IMR-90 (cell line): ENCODE data around the gene RPL27A. TPM values are rescaled to one million over a fixed set of nuclear protein-coding genes. Genes with fewer than 3 reads are reported as not detected.

Experiments
- ATAC-seq: fragments of 200-7000 bp; cut with Tn5 transposase; 2 replicates; pipeline ENCODE4 v1.9.1; 2020; ENCODE audit warnings: low read depth, mild to moderate bottlenecking, moderate library complexity
- BruUV-seq: library from RNA; stranded (reverse); fragments of 400-500 nt; replicated peaks from 2 replicates; lab custom pipeline; 2021; lab: Mats Ljungman, UMichigan
- CTCF ChIA-PET: fragments of 300-600 bp; formaldehyde crosslinking; extraction: SDS; loops from one replicate; lab custom pipeline; 2021; ENCODE audit warnings: antibody characterized with exemption; lab: Yijun Ruan, JAX
- POLR2A ChIA-PET: fragments of 300-600 bp; sonication (Branson Sonifier 250); formaldehyde crosslinking; loops from one replicate; lab custom pipeline; 2022; ENCODE audit warnings: antibody characterized with exemption; ENCODE audit not compliant: unreplicated experiment; lab: Charles Lee
- DNase-seq: peaks from one replicate; pipeline ENCODE4 v3.0.0; 2013
- H2AFZ ChIP-seq: replicated peaks from 2 replicates; pipeline ENCODE3; 2013; ENCODE audit warnings: low read length, mild to moderate bottlenecking; ENCODE audit not compliant: poor library complexity
- H2AK5ac ChIP-seq: 2 replicates; pipeline ENCODE4 v1.6.1; 2013; ENCODE audit warnings: low read depth, low read length, inconsistent platforms
- H2AK9ac ChIP-seq: replicated peaks from 2 replicates; pipeline ENCODE3; 2013; ENCODE audit warnings: mild to moderate bottlenecking, low read depth, low read length, moderate library complexity; ENCODE audit not compliant: poor library complexity
- H2BK120ac ChIP-seq: 2 replicates; pipeline ENCODE4 v1.6.1; 2013; ENCODE audit warnings: low read depth, low read length, inconsistent platforms
- H2BK15ac ChIP-seq: 3 replicates; pipeline ENCODE4 v1.6.1; 2013; ENCODE audit warnings: low read depth, low read length, inconsistent platforms
- H2BK20ac ChIP-seq: 2 replicates; pipeline ENCODE4 v1.6.1; 2013; ENCODE audit warnings: low read depth, mild to moderate bottlenecking, inconsistent platforms, low read length, moderate library complexity
- H2BK5ac ChIP-seq: 2 replicates; pipeline ENCODE4 v1.6.1; 2013; ENCODE audit warnings: mild to moderate bottlenecking, low read depth, low read length, inconsistent platforms; ENCODE audit not compliant: poor library complexity, severe bottlenecking
- H3K14ac ChIP-seq: replicated peaks from 2 replicates; pipeline ENCODE4 v1.6.1; 2013; ENCODE audit warnings: low read depth, low read length, inconsistent platforms
- H3K18ac ChIP-seq: 2 replicates; pipeline ENCODE4 v1.6.1; 2013; ENCODE audit warnings: low read depth, low read length, control low read depth
- H3K23ac ChIP-seq: 2 replicates; pipeline ENCODE4 v1.6.1; 2013; ENCODE audit warnings: low read depth, low read length, inconsistent platforms
- H3K27ac ChIP-seq: 2 replicates; pipeline ENCODE4 v1.5.1; 2013; ENCODE audit warnings: mild to moderate bottlenecking, control low read depth, low read length; ENCODE audit not compliant: insufficient read depth
- H3K27me3 ChIP-seq: 2 replicates; pipeline ENCODE4 v1.6.1; 2013; ENCODE audit warnings: low read length; ENCODE audit not compliant: control insufficient read depth, insufficient read depth
- H3K36me3 ChIP-seq: 2 replicates; pipeline ENCODE4 v1.6.1; 2013; ENCODE audit warnings: low read length, mixed read lengths; ENCODE audit not compliant: control insufficient read depth, insufficient read depth
- H3K4ac ChIP-seq: 2 replicates; pipeline ENCODE4 v1.6.1; 2013; ENCODE audit warnings: low read depth, low read length, inconsistent platforms
- H3K4me1 ChIP-seq: 2 replicates; pipeline ENCODE4 v1.6.1; 2013; ENCODE audit warnings: low read length, mixed read lengths; ENCODE audit not compliant: control insufficient read depth, insufficient read depth
- H3K4me2 ChIP-seq: 2 replicates; pipeline ENCODE4 v1.6.1; 2013; ENCODE audit warnings: low read depth, mild to moderate bottlenecking, control low read depth, low read length, moderate library complexity
- H3K4me3 ChIP-seq: 2 replicates; pipeline ENCODE4 v1.5.1; 2013; ENCODE audit warnings: low read depth, mild to moderate bottlenecking, control low read depth, low read length, moderate library complexity; ENCODE audit not compliant: insufficient read depth
- H3K56ac ChIP-seq: 2 replicates; pipeline ENCODE4 v1.6.1; 2013; ENCODE audit warnings: low read length, inconsistent platforms; ENCODE audit not compliant: insufficient read depth; ENCODE audit errors: extremely low read depth
- H3K79me1 ChIP-seq, 2 experiments: 2 replicates each; pipeline ENCODE4 v1.6.1; 2013; ENCODE audit warnings: low read length in 2 of 2, inconsistent platforms in 1 of 2, low read depth in 1 of 2
- H3K9ac ChIP-seq: 2 replicates; pipeline ENCODE4 v1.6.1; 2013; ENCODE audit warnings: low read depth, low read length, control low read depth
- H3K9me1 ChIP-seq: 2 replicates; pipeline ENCODE4 v1.6.1; 2013; ENCODE audit warnings: low read length, inconsistent platforms; ENCODE audit not compliant: insufficient read depth
- H3K9me3 ChIP-seq: 2 replicates; pipeline ENCODE4 v1.6.1; 2013; ENCODE audit warnings: low read length; ENCODE audit not compliant: control insufficient read depth, insufficient read depth
- H4K20me1 ChIP-seq: 2 replicates; pipeline ENCODE4 v1.6.1; 2013; ENCODE audit warnings: low read length, inconsistent platforms; ENCODE audit not compliant: insufficient read depth
- H4K5ac ChIP-seq: 2 replicates; pipeline ENCODE4 v1.6.1; 2013; ENCODE audit warnings: mild to moderate bottlenecking, low read depth, low read length, control low read depth
- H4K8ac ChIP-seq, 2 experiments: 2 replicates each; pipeline ENCODE4 v1.6.1; 2013; ENCODE audit warnings: low read depth in 2 of 2, low read length in 2 of 2, control low read depth in 1 of 2, inconsistent platforms in 1 of 2
- H4K91ac ChIP-seq: 2 replicates; pipeline ENCODE4 v1.6.1; 2013; ENCODE audit warnings: low read depth, low read length, inconsistent platforms; ENCODE audit not compliant: insufficient read depth
- CEBPB ChIP-seq: IDR thresholded peaks from 2 replicates; pipeline ENCODE4 v1.6.1; 2012; ENCODE audit warnings: low read depth, low read length, improper control_type of control experiment
- CHD1 ChIP-seq: IDR thresholded peaks from 2 replicates; pipeline ENCODE4 v1.6.1; 2012; ENCODE audit warnings: low read depth, low read length, improper control_type of control experiment
- MAFK ChIP-seq: IDR thresholded peaks from 2 replicates; pipeline ENCODE4 v1.6.1; 2012; ENCODE audit warnings: low read depth, low read length, improper control_type of control experiment
- MAZ ChIP-seq: IDR thresholded peaks from 2 replicates; pipeline ENCODE4 v1.6.1; 2012; ENCODE audit warnings: low read depth, mild to moderate bottlenecking, low read length, improper control_type of control experiment, moderate library complexity, borderline replicate concordance
- MXI1 ChIP-seq: IDR thresholded peaks from 2 replicates; pipeline ENCODE4 v1.6.1; 2012; ENCODE audit warnings: low read depth, mild to moderate bottlenecking, low read length, moderate library complexity, borderline replicate concordance
- NFE2L2 ChIP-seq: fragments of 150-350 bp; IDR thresholded peaks from 2 replicates; pipeline ENCODE4 v1.6.1; 2016; ENCODE audit warnings: low read depth, mild to moderate bottlenecking, low read length
- RAD21 ChIP-seq: IDR thresholded peaks from 2 replicates; pipeline ENCODE4 v1.6.1; 2012; ENCODE audit warnings: low read length, improper control_type of control experiment
- RFX5 ChIP-seq: IDR thresholded peaks from 2 replicates; pipeline ENCODE4 v1.8.0; 2012; ENCODE audit warnings: low read depth, mild to moderate bottlenecking, low read length, moderate library complexity
- SMC3 ChIP-seq: fragments of 150-350 bp; IDR thresholded peaks from 2 replicates; pipeline ENCODE4 v1.6.1; 2016; ENCODE audit warnings: low read depth, mild to moderate bottlenecking, antibody characterized with exemption, low read length, moderate library complexity
- USF2 ChIP-seq: fragments of 150-350 bp; IDR thresholded peaks from 2 replicates; pipeline ENCODE4 v1.6.1; 2017; ENCODE audit warnings: mild to moderate bottlenecking, antibody characterized with exemption, low read length, low read depth
- WGBS, 2 experiments: methylation state at CpG; one replicate each; pipeline versions ENCODE4 v1.1.5 to v1.1.7; 2013; ENCODE audit warnings: missing lambda C conversion rate in 2 of 2; ENCODE audit not compliant: insufficient read length in 1 of 2; ENCODE audit errors: extremely low coverage in 2 of 2; 5-methylcytosine and 5-hydroxymethylcytosine counted together
- dilution Hi-C: fragments of 300-500 bp; cut with HindIII; formaldehyde crosslinking; loops from one replicate; pipeline ENCODE4 v1.14.3; 2018; ENCODE audit warnings: low sequenced_read_pairs; ENCODE audit not compliant: unreplicated experiment
- in situ Hi-C: fragments of 300-500 bp; cut with MboI; formaldehyde crosslinking; loops from 3 replicates; pipeline ENCODE4 v1.14.3; 2019; ENCODE audit warnings: low sequenced_read_pairs, inconsistent platforms, mixed read lengths
- intact Hi-C: fragments of 100-400 bp; cut with micrococcal nuclease; formaldehyde crosslinking; loops from 2 replicates; pipeline ENCODE4 v1.10.0; 2022
- polyA plus RNA-seq, 3 experiments: library from polyadenylated mRNA; depleted of rRNA; stranded (reverse); fragments of >200 nt; gene quantifications; 2 replicates each; pipeline ENCODE4 v1.2.3, GENCODE V29; 2012; ENCODE audit warnings: low replicate concordance in 1 of 3
- total RNA-seq: library from RNA; depleted of rRNA; stranded (reverse); fragments of >200 nt; gene quantifications from 2 replicates; pipeline ENCODE4 v1.2.3, GENCODE V29; 2012
- TF ChIP-seq, protein P1 (sequence below): conservative IDR thresholded peaks from 2 replicates; pipeline ENCODE4 v1.5.1; 2012; ENCODE audit warnings: mild to moderate bottlenecking, low read depth, low read length, improper control_type of control experiment
- TF ChIP-seq, protein P2 (sequence below): fragments of 150-350 bp; IDR thresholded peaks from 2 replicates; pipeline ENCODE4 v1.6.1; 2016; ENCODE audit warnings: low read depth, mild to moderate bottlenecking, low read length, moderate library complexity, borderline replicate concordance

RPL27A gene
- total and polyA plus RNA-seq, 2 of the 4 experiments (the other 2 are of a cell fraction) = 786 to 849 TPM

- no peak for TF ChIP-seq SMC3
Observed at GRCh38 chr11:8698917-8699441, 16.4 kb downstream of the RPL27A start (continued).

DNA sequence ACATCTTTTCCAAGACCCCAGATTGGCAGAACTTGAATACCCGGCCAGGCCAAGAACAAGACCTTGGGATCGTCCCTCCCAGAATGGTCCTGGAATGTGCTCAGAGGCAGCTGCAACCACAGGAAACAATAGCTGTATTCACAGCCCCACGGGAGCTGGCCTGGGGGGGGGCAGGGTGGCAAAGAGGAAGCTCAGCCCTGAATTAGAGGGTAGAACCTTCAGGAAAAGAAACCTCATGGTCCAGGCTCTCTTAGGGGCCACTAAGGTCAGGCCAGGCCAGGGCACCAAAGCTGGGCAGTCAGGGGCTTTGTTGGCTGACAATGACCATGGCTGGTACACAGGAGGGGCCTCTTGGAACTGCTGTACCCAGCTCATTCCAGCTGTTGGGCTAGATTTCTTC is 17.3 kb downstream of the RPL27A start:
- H3K4me2 ChIP-seq = no peak overlapping the region
- no peak overlapping the region for H3K4me3 ChIP-seq
- H3K4me1 ChIP-seq = peaks cover 10% of the 10 kb centered on the region
- peaks cover 20 to 73% of the 10 kb centered on the region in 2 experiments for H3K79me1 ChIP-seq
- H4K91ac ChIP-seq = peak overlapping the region; percentile 83
- no CpG with 5 or more reads among the region's 3 CpGs for WGBS, 2 experiments
- CTCF ChIA-PET = interaction anchor here (0.7 to 1.0 kb wide), 3 partner anchors 9 to 253 kb away, joined by 3 read pairs; no protein-coding TSS in a partner anchor
- DNase-seq = peak; percentile 55
- dilution Hi-C loops (no loop called here), in situ Hi-C loops (loop anchor here (25.0 kb wide), 1 partner anchor 437 kb away; no protein-coding TSS in a partner anchor), intact Hi-C loops (loop anchor here (10.0 kb wide), 1 partner anchor 435 kb away; no protein-coding TSS in a partner anchor)
- peak overlapping the region; percentile 78 for H3K4ac ChIP-seq
- H3K36me3 ChIP-seq = peaks cover 90% of the 10 kb centered on the region
- BruUV-seq = TSS peak; percentile 30
- POLR2A ChIA-PET = interaction anchor here (0.6 to 0.8 kb wide), 2 partner anchors 11 to 164 kb away, joined by 3 to 4 read pairs; no protein-coding TSS in a partner anchor
- H2AK9ac ChIP-seq = peak overlapping the region; percentile 93
- peak overlapping the region; percentile 73 for H2AFZ ChIP-seq
- peak overlapping the region; percentile 16; the same call in 1 of the 2 replicates for H3K56ac ChIP-seq
- H3K9ac ChIP-seq = peak overlapping the region; percentile 22; the same call in 1 of the 2 replicates
- peak overlapping the region; percentile 70 for H4K5ac ChIP-seq
- no peak overlapping the region for H3K18ac ChIP-seq
- peak overlapping the region; percentile 86 for H2BK5ac ChIP-seq
- no peaks in the 10 kb centered on the region for H3K9me3 ChIP-seq
- H4K20me1 ChIP-seq = no peaks in the 10 kb centered on the region
- H2BK15ac ChIP-seq = peak overlapping the region; percentile 80; the same call in 2 of the 3 replicates
- peak overlapping the region; percentile 87 to 91 for H4K8ac ChIP-seq
- peak overlapping the region; percentile 83 for H2AK5ac ChIP-seq
- H3K9me1 ChIP-seq = peaks cover 11% of the 10 kb centered on the region; the same call in 1 of the 2 replicates
- no peaks in the 10 kb centered on the region for H3K27me3 ChIP-seq
- H2BK120ac ChIP-seq = peak overlapping the region; percentile 83
- peak overlapping the region; percentile 53 for H3K23ac ChIP-seq
- peak; percentile 78 for ATAC-seq
- H3K14ac ChIP-seq = peak overlapping the region; percentile 92
- H3K27ac ChIP-seq = peak overlapping the region; percentile 44
- peak overlapping the region; percentile 88 for H2BK20ac ChIP-seq
- TF ChIP-seq RFX5 = no peak
- TF ChIP-seq MXI1 = no peak
- TF ChIP-seq, protein P1, sequence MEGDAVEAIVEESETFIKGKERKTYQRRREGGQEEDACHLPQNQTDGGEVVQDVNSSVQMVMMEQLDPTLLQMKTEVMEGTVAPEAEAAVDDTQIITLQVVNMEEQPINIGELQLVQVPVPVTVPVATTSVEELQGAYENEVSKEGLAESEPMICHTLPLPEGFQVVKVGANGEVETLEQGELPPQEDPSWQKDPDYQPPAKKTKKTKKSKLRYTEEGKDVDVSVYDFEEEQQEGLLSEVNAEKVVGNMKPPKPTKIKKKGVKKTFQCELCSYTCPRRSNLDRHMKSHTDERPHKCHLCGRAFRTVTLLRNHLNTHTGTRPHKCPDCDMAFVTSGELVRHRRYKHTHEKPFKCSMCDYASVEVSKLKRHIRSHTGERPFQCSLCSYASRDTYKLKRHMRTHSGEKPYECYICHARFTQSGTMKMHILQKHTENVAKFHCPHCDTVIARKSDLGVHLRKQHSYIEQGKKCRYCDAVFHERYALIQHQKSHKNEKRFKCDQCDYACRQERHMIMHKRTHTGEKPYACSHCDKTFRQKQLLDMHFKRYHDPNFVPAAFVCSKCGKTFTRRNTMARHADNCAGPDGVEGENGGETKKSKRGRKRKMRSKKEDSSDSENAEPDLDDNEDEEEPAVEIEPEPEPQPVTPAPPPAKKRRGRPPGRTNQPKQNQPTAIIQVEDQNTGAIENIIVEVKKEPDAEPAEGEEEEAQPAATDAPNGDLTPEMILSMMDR = no peak
- TF ChIP-seq SMC3 = no peak
- TF ChIP-seq CEBPB = no peak
- TF ChIP-seq MAFK = no peak
- TF ChIP-seq USF2 = no peak
- no peak for TF ChIP-seq MAZ
- no peak for TF ChIP-seq RAD21
- TF ChIP-seq NFE2L2 = no peak
- no peak for TF ChIP-seq CHD1
- TF ChIP-seq, protein P2, sequence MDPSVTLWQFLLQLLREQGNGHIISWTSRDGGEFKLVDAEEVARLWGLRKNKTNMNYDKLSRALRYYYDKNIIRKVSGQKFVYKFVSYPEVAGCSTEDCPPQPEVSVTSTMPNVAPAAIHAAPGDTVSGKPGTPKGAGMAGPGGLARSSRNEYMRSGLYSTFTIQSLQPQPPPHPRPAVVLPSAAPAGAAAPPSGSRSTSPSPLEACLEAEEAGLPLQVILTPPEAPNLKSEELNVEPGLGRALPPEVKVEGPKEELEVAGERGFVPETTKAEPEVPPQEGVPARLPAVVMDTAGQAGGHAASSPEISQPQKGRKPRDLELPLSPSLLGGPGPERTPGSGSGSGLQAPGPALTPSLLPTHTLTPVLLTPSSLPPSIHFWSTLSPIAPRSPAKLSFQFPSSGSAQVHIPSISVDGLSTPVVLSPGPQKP = no peak
